ENCODE measurements around the gene GLIS1.

GLIS1 gene

GRCh38 chr1:53717025-53717804 lies 21.7 kb downstream of the GLIS1 start:
- no peak for DNase-seq

- no peak for DNase-seq
Observed at GRCh38 chr1:53716150-53716549, 22.8 kb downstream of the GLIS1 start.

GRCh38 chr1:53715478-53715877 lies 23.5 kb downstream of the GLIS1 start:
- DNase-seq, result no peak

GRCh38 chr1:53712276-53712675 lies 26.7 kb downstream of the GLIS1 start:
- no peak for DNase-seq

- DNase-seq, result no peak
Observed at GRCh38 chr1:53710584-53710983, 28.4 kb downstream of the GLIS1 start.

- DNase-seq, result no peak
Observed at GRCh38 chr1:53708687-53709086, 30.3 kb downstream of the GLIS1 start.

GRCh38 chr1:53706356-53706755 lies 32.6 kb downstream of the GLIS1 start:
- no peak for DNase-seq

- DNase-seq, result no peak
Observed at GRCh38 chr1:53705446-53706096, 33.4 kb downstream of the GLIS1 start.

- no peak for DNase-seq
Observed at GRCh38 chr1:53704804-53705445, 34.0 kb downstream of the GLIS1 start.

- DNase-seq, result no peak
Observed at GRCh38 chr1:53704304-53704703, 34.7 kb downstream of the GLIS1 start.

- no peak for DNase-seq
Observed at GRCh38 chr1:53703174-53703573, 35.8 kb downstream of the GLIS1 start.

- no peak for DNase-seq
Observed at GRCh38 chr1:53702341-53702740, 36.6 kb downstream of the GLIS1 start.

- no peak for DNase-seq
Observed at GRCh38 chr1:53700776-53701175, 38.2 kb downstream of the GLIS1 start.

GRCh38 chr1:53699981-53700380 lies 39.0 kb downstream of the GLIS1 start:
- DNase-seq, result no peak

- DNase-seq, result no peak
Observed at GRCh38 chr1:53698384-53698980, 40.5 kb downstream of the GLIS1 start.

- DNase-seq, result no peak
Observed at GRCh38 chr1:53697721-53698383, 41.1 kb downstream of the GLIS1 start.

- no peak for DNase-seq
Observed at GRCh38 chr1:53696990-53697389, 42.0 kb downstream of the GLIS1 start.

- no peak for DNase-seq
Observed at GRCh38 chr1:53696571-53696970, 42.4 kb downstream of the GLIS1 start.

GRCh38 chr1:53696051-53696450 lies 42.9 kb downstream of the GLIS1 start:
- DNase-seq, result no peak

- no peak for DNase-seq
Observed at GRCh38 chr1:53695116-53695515, 43.8 kb downstream of the GLIS1 start.

GRCh38 chr1:53694718-53695091 lies 44.3 kb downstream of the GLIS1 start:
- no peak for DNase-seq
